Measurements from ENCODE around the gene PARP3.

PARP3 gene

GRCh38 chr3:51929420-51930003 is 12.7 kb upstream of the PARP3 start:
- no peak for TF ChIP-seq CTCF (IDR thresholded peaks at IDR 0.05; ENCODE audit: low read depth, low read length, missing control alignments)
- DNase-seq (ENCODE audit: low read depth): no peak
- H3K4me3 ChIP-seq (ENCODE audit: low read depth, low read length): no peak overlapping the region

GRCh38 chr3:51930439-51930838 is 11.7 kb upstream of the PARP3 start:
- H3K4me3 ChIP-seq (ENCODE audit: low read depth, low read length): no peak overlapping the region
- no peak for DNase-seq (ENCODE audit: low read depth)
- TF ChIP-seq CTCF (IDR thresholded peaks at IDR 0.05; ENCODE audit: low read depth, low read length, missing control alignments): no peak

- TF ChIP-seq CTCF (IDR thresholded peaks at IDR 0.05; ENCODE audit: low read depth, low read length, missing control alignments): no peak
- no peak overlapping the region for H3K4me3 ChIP-seq (ENCODE audit: low read depth, low read length)
- no peak for DNase-seq (ENCODE audit: low read depth)
These were observed 10.4 kb upstream of the PARP3 start for GRCh38 chr3:51931756-51932155.

- TF ChIP-seq CTCF (IDR thresholded peaks at IDR 0.05; ENCODE audit: low read depth, low read length, missing control alignments): no peak
- no peak overlapping the region for H3K4me3 ChIP-seq (ENCODE audit: low read depth, low read length)
- DNase-seq (ENCODE audit: low read depth): no peak
These were observed 9.4 kb upstream of the PARP3 start for GRCh38 chr3:51932471-51933370.

GRCh38 chr3:51933471-51934138 is 8.6 kb upstream of the PARP3 start:
- H3K4me3 ChIP-seq (ENCODE audit: low read depth, low read length): no peak overlapping the region
- no peak for TF ChIP-seq CTCF (IDR thresholded peaks at IDR 0.05; ENCODE audit: low read depth, low read length, missing control alignments)
- no peak for DNase-seq (ENCODE audit: low read depth)

- DNase-seq (ENCODE audit: low read depth): no peak
- H3K4me3 ChIP-seq (ENCODE audit: low read depth, low read length): no peak overlapping the region
- no peak for TF ChIP-seq CTCF (IDR thresholded peaks at IDR 0.05; ENCODE audit: low read depth, low read length, missing control alignments)
These were observed 7.9 kb upstream of the PARP3 start for GRCh38 chr3:51934139-51934850.
